Naive thymus-derived CD4-positive, alpha-beta T cell (primary cell): ENCODE data around the gene GRK1. TPM values are rescaled to one million over a fixed set of nuclear protein-coding genes. Genes with fewer than 3 reads are reported as not detected.

Source experiments
- ATAC-seq: fragments of 150-1000 bp; cut with Tn5 transposase; 2 replicates; pipeline ENCODE4 v1.10.0; 2021; ENCODE audit warnings: mild to moderate bottlenecking, moderate library complexity
- CTCF ChIA-PET: fragments of 350-600 bp; sonication (Branson Sonifier 250); formaldehyde crosslinking; loops from one replicate; lab custom pipeline; 2021; ENCODE audit warnings: antibody characterized with exemption; lab: Charles Lee
- POLR2A ChIA-PET: fragments of 350-600 bp; sonication (Branson Sonifier 250); formaldehyde crosslinking; loops from one replicate; lab custom pipeline; 2021; ENCODE audit warnings: antibody characterized with exemption, inconsistent platforms; lab: Charles Lee
- DNase-seq, 9 donors: peaks; one replicate each; pipeline versions ENCODE4 v3.0.0 to v3.0.0-alpha.2; 2020 to 2022; ENCODE audit warnings: mixed read lengths in 1 of 9
- H3K27ac ChIP-seq: one replicate; pipeline ENCODE4 v1.7.0; 2013; ENCODE audit warnings: mild to moderate bottlenecking, low read depth, low read length, moderate library complexity
- H3K27me3 ChIP-seq, 2 donors: one replicate each; pipeline ENCODE4 v1.7.0; 2013; ENCODE audit warnings: low read length in 2 of 2, mild to moderate bottlenecking in 2 of 2, moderate library complexity in 2 of 2; ENCODE audit not compliant: control insufficient read depth in 2 of 2, insufficient read depth in 2 of 2
- H3K36me3 ChIP-seq, 3 experiments: 1 replicate in 2 of 3; 2 replicates in 1 of 3; pipeline ENCODE4 v1.7.0; 2013; ENCODE audit warnings: low read length in 3 of 3, mild to moderate bottlenecking in 3 of 3, moderate library complexity in 1 of 3; ENCODE audit not compliant: insufficient read depth in 3 of 3, control insufficient read depth in 2 of 3
- H3K4me1 ChIP-seq, 2 donors: one replicate each; pipeline ENCODE4 v1.7.0; 2013; ENCODE audit warnings: low read length in 2 of 2, mild to moderate bottlenecking in 2 of 2, moderate library complexity in 1 of 2; ENCODE audit not compliant: control insufficient read depth in 2 of 2, insufficient read depth in 2 of 2
- H3K4me3 ChIP-seq: 2 replicates; pipeline ENCODE4 v1.7.0; 2013; ENCODE audit warnings: mild to moderate bottlenecking, low read length
- H3K9me3 ChIP-seq, 3 experiments: 1 replicate in 2 of 3; 2 replicates in 1 of 3; pipeline ENCODE4 v1.7.0; 2013; ENCODE audit warnings: low read length in 3 of 3; ENCODE audit not compliant: control insufficient read depth in 2 of 3
- H3K27ac Mint-ChIP-seq, 9 donors: one replicate each; pipeline ENCODE4 v1.8.0; 2020 to 2022; ENCODE audit warnings: mixed read lengths in 9 of 9, mild to moderate bottlenecking in 8 of 9, moderate library complexity in 5 of 9, inconsistent platforms in 2 of 9
- H3K27me3 Mint-ChIP-seq, 5 donors: one replicate each; pipeline ENCODE4 v1.8.0; 2021 to 2022; ENCODE audit warnings: mixed read lengths in 5 of 5, mild to moderate bottlenecking in 1 of 5
- H3K36me3 Mint-ChIP-seq, 5 donors: one replicate each; pipeline ENCODE4 v1.8.0; 2020 to 2022; ENCODE audit warnings: mixed read lengths in 5 of 5, mild to moderate bottlenecking in 3 of 5, inconsistent platforms in 1 of 5
- H3K4me1 Mint-ChIP-seq, 7 donors: one replicate each; pipeline ENCODE4 v1.8.0; 2020 to 2022; ENCODE audit warnings: mixed read lengths in 7 of 7, mild to moderate bottlenecking in 3 of 7, inconsistent platforms in 1 of 7
- H3K4me3 Mint-ChIP-seq, 10 donors: one replicate each; pipeline ENCODE4 v1.8.0; 2020 to 2022; ENCODE audit warnings: mild to moderate bottlenecking in 10 of 10, mixed read lengths in 10 of 10, moderate library complexity in 6 of 10, inconsistent platforms in 2 of 10
- H3K9me3 Mint-ChIP-seq, 11 donors: one replicate each; pipeline ENCODE4 v1.8.0; 2020 to 2022; ENCODE audit warnings: mixed read lengths in 11 of 11, mild to moderate bottlenecking in 4 of 11, inconsistent platforms in 1 of 11, moderate library complexity in 1 of 11
- intact Hi-C, 2 donors: fragments of 100-400 bp; cut with micrococcal nuclease; formaldehyde crosslinking; loops; one replicate each; pipeline ENCODE4 v1.15.1; 2023
- polyA plus RNA-seq, 2 donors: library from polyadenylated mRNA; unstranded; fragments of 300-500 nt; fragmentation: Illumina TruSeq; gene quantifications; one replicate each; pipeline ENCODE4 v1.2.3, GENCODE V29; 2021
- total RNA-seq, 6 experiments: library from RNA in 5 of 6; stranded (reverse) in 5 of 6; gene quantifications; 1 replicate in 5 of 6; 2 replicates in 1 of 6; pipeline ENCODE4 v1.2.3 and lab custom pipeline; 2021 to 2026

GRK1 gene
- total and polyA plus RNA-seq, 7 experiments from 2014 or later = not detected

DNA sequence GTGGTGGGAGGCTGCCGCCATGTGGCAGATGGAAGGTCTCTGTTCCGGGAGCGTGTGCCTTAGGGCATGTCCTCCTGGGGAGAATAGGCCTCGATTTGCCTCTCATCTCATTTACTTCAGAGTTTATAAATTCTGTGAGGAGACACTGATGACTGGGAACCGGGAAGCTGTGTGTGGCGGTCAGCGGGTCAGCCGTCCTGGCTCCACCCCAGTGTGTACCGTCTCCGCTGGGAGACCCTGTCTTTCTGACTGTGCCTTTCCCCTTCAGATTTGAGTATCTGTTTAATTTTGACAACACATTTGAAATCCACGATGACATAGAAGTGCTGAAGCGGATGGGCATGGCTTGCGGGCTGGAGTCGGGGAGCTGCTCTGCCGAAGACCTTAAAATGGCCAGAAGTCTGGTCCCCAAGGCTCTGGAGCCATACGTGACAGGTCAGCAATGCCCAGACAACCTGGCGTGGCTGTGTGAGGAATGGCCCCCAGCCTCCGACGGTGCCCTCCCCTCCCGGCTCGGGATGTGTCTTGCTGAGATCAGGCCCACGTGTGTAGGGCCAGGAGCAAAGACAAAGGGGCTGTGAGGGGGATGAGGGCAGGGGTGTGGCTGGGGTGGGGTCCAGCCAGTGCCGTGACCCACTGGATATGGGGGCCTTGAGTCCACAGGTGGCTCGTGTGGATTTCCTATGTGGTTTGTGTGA lies 30.6 kb upstream of the GRK1 start:
- ATAC-seq (no peak), DNase-seq (no peak)
- ChIA-PET CTCF (no interaction called here), POLR2A (interaction anchor here (1.3 kb wide), 1 partner anchor 10 kb away, joined by 4 read pairs; no protein-coding TSS in a partner anchor)
- Histone ChIP-seq H3K36me3 (peaks cover 0 to 24% (median 0%) of the 10 kb centered on the region in 3 experiments), H3K4me1 (peaks cover 0 to 27% of the 10 kb centered on the region in 2 donors), H3K27me3 (no peaks in the 10 kb centered on the region), H3K4me3 (no peak overlapping the region), H3K9me3 (no peaks in the 10 kb centered on the region), H3K27ac (peak overlapping the region; percentile 61)
- Mint-ChIP-seq H3K27me3 (no peaks in the 10 kb centered on the region), H3K9me3 (peaks cover 0 to 3% (median 0%) of the 10 kb centered on the region in 11 donors), H3K4me1 (peaks cover 8 to 49% (median 35%) of the 10 kb centered on the region in 7 donors), H3K36me3 (peaks cover 3 to 66% (median 35%) of the 10 kb centered on the region in 5 donors), H3K4me3 (peak overlapping the region in 3 of 10 donors; percentile 7 to 25 (median 13)), H3K27ac (peak overlapping the region in 8 of 9 donors; percentile 51 to 98 (median 85))
- intact Hi-C loops = no loop called here

DNA sequence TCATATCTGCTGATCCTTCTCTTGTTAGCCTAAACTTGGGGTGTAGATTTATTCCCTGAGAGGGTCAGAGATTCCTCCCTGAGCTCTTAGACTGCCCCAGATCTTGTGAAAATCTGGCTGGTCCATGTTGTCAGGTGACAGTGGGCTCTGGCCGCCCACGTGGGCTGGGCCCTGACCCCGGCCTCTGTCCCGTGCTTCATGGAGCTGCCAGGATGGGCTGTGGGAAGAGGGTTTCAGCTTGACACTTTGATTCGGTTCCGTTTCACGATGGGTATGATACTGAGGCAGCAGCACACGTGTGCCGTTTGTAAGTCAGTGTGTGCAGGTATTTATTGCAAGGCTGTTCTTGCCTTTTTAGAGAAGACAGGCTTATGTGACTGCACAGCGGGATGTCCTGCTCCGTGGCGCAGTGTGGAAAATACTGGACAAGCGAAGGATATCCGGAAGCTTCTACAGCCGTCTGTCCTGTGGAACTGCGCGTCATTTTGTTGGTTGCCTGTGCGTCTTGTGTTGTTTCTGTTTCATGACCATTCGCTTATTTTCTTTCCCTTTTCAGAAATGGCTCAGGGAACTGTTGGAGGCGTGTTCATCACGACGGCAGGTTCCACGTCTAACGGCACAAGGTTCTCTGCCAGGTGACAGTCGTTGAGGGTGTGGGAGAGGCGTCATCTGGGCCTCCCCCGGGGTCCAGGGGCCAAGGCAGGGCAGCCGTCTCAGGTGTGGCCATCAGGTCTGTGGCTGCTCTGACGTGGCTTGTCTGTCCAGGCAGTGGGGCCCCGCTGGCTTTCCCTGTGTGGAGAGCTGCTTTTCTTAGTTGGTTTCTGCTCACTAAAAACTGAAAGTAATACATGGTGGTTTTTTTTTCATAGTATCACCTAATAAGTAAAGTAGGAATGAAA lies 29.5 kb upstream of the GRK1 start:
- Mint-ChIP-seq H3K4me3 (no peak overlapping the region), H3K4me1 (peaks cover 8 to 49% (median 31%) of the 10 kb centered on the region in 7 donors), H3K36me3 (peaks cover 7 to 69% (median 43%) of the 10 kb centered on the region in 5 donors), H3K9me3 (peaks cover 0 to 3% (median 0%) of the 10 kb centered on the region in 11 donors), H3K27me3 (no peaks in the 10 kb centered on the region), H3K27ac (peak overlapping the region in 7 of 9 donors; percentile 42 to 95 (median 81))
- Histone ChIP-seq H3K4me3 (no peak overlapping the region), H3K4me1 (peaks cover 0 to 27% of the 10 kb centered on the region in 2 donors), H3K36me3 (peaks cover 0 to 24% (median 0%) of the 10 kb centered on the region in 3 experiments), H3K27me3 (no peaks in the 10 kb centered on the region), H3K9me3 (no peaks in the 10 kb centered on the region), H3K27ac (no peak overlapping the region)
- ChIA-PET CTCF (no interaction called here), POLR2A (interaction anchor here (0.7 to 1.3 kb wide), 2 partner anchors 9 to 592 kb away, joined by 3 to 4 read pairs; no protein-coding TSS in a partner anchor)
- DNase-seq (no peak), ATAC-seq (no peak)
- intact Hi-C loops = no loop called here

DNA sequence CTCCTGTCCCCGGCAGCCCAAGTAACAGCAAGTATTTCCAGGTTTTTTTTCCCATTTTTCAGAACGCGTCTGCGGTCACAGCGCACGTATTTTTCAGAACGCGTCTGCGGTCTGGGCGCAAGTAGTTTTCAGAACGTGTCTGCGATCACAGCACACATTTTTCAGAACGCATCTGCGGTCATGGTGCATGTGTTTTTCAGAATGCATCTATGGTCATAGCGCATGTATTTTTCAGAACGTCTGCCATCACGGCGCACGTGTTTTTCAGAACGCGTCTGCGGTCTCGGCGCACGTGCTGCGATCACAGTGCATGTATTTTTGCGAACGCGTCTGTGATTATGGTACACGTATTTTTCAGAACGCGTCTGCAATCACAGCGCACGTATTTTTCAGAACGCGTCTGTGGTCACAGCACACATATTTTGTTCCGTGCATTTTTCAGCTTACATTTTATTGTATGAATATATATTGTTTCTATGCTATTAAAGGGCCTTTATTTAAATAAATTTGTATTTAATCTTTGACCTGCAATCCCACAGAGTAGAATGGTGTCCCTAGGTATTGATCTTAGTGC lies 28.8 kb upstream of the GRK1 start:
- no peak overlapping the region for H3K4me3 Mint-ChIP-seq
- no peaks in the 10 kb centered on the region for H3K27me3 Mint-ChIP-seq
- H3K4me3 ChIP-seq = no peak overlapping the region
- ATAC-seq (no peak), DNase-seq (no peak)
- CTCF ChIA-PET = no interaction called here
- H3K4me1 Mint-ChIP-seq = peaks cover 8 to 42% (median 24%) of the 10 kb centered on the region in 7 donors
- no peaks in the 10 kb centered on the region for H3K9me3 ChIP-seq
- H3K4me1 ChIP-seq = peaks cover 0 to 27% of the 10 kb centered on the region in 2 donors
- intact Hi-C loops = no loop called here
- POLR2A ChIA-PET = interaction anchor here (0.7 kb wide), 1 partner anchor 591 kb away, joined by 3 read pairs; no protein-coding TSS in a partner anchor
- H3K27ac Mint-ChIP-seq = peak overlapping the region in 2 of 9 donors; percentile 41 to 43
- H3K36me3 ChIP-seq = peaks cover 0 to 24% (median 0%) of the 10 kb centered on the region in 3 experiments
- H3K36me3 Mint-ChIP-seq = peaks cover 9 to 67% (median 42%) of the 10 kb centered on the region in 5 donors
- no peak overlapping the region for H3K27ac ChIP-seq
- peaks cover 0 to 3% (median 0%) of the 10 kb centered on the region in 11 donors for H3K9me3 Mint-ChIP-seq
- no peaks in the 10 kb centered on the region for H3K27me3 ChIP-seq

DNA sequence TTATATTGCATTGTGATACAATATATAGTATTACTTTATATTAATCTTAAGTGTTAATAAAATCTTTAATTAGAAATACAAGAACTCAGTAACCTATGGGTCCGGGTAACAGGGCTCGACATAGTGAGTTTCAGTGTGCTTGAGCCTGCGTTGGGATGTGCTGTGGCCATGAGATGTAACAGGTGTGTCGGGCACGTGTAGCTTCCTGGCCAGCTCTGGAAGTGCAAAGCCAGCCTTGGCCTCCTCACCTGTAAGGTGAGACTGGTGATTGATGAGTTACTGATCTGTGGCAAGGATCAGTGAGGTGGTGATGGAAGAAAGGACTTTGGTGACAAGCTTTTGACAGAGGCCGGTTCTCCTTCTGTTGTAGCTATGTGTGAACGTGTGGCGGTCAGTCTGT lies 28.2 kb upstream of the GRK1 start:
- ATAC-seq = no peak
- peaks cover 9 to 67% (median 42%) of the 10 kb centered on the region in 5 donors for H3K36me3 Mint-ChIP-seq
- POLR2A ChIA-PET = no interaction called here

DNA sequence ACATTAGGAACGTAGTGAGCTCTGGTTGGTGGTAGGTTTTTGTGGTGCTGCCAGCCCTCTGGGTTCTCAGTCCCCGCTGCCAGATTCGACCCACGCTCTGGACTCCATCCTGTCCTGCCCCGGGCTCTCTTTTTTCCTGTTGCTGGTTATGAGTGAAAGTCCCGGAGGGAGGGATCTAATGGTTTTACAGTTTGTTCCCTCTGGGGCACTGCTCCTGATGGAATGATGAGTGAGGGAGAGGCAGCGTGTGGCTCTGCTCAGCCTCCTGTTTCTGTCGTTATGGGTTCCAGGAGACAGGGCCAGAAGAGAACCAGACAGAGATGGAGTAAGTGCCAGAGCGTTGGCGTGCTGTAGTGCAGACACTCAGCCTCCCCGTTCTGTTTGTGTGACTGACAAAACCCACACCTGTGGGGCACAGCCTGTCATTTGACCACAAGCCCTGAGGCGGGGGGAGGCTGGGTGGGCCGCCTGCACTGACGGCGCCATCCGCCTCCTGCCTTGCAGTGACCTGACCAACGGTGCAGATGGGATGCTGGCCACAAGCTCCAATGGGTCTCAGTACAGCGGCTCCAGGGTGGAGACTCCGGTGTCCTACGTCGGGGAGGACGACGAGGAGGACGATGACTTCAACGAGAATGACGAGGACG lies 27.3 kb upstream of the GRK1 start:
- Mint-ChIP-seq H3K36me3 (peaks cover 9 to 58% (median 38%) of the 10 kb centered on the region in 5 donors), H3K27me3 (no peaks in the 10 kb centered on the region), H3K4me1 (peaks cover 0 to 27% (median 11%) of the 10 kb centered on the region in 7 donors), H3K4me3 (no peak overlapping the region), H3K27ac (peak overlapping the region in 1 of 9 donors; percentile 25), H3K9me3 (peaks cover 0 to under 1% (median 0%) of the 10 kb centered on the region in 11 donors)
- DNase-seq = peak in 1 of 9 donors; percentile 7
- Histone ChIP-seq H3K27ac (no peak overlapping the region), H3K4me3 (no peak overlapping the region), H3K4me1 (peaks cover 0 to 15% of the 10 kb centered on the region in 2 donors), H3K9me3 (no peaks in the 10 kb centered on the region), H3K27me3 (no peaks in the 10 kb centered on the region), H3K36me3 (peaks cover 0 to 24% (median 0%) of the 10 kb centered on the region in 3 experiments)
- CTCF ChIA-PET = interaction anchor here (1.1 kb wide), 1 partner anchor 10 kb away, joined by 4 read pairs; no protein-coding TSS in a partner anchor
- intact Hi-C loops = no loop called here
- no peak for ATAC-seq
- POLR2A ChIA-PET = no interaction called here

More for the DNA sequence above, 28.2 kb upstream of the GRK1 start:
- Histone ChIP-seq H3K4me3 (no peak overlapping the region), H3K27me3 (no peaks in the 10 kb centered on the region), H3K27ac (no peak overlapping the region), H3K36me3 (peaks cover 0 to 24% (median 0%) of the 10 kb centered on the region in 3 experiments), H3K9me3 (no peaks in the 10 kb centered on the region), H3K4me1 (peaks cover 0 to 21% of the 10 kb centered on the region in 2 donors)
- H3K4me1 Mint-ChIP-seq = peaks cover 7 to 37% (median 20%) of the 10 kb centered on the region in 7 donors
- CTCF ChIA-PET = interaction anchor here (1.1 kb wide), 1 partner anchor 9 kb away, joined by 4 read pairs; no protein-coding TSS in a partner anchor
- intact Hi-C loops = no loop called here
- H3K27me3 Mint-ChIP-seq = no peaks in the 10 kb centered on the region
- H3K27ac Mint-ChIP-seq = peak overlapping the region in 4 of 9 donors; percentile 41 to 79 (median 54)
- no peak for DNase-seq
- no peak overlapping the region for H3K4me3 Mint-ChIP-seq
- H3K9me3 Mint-ChIP-seq = peaks cover 0 to 3% (median 0%) of the 10 kb centered on the region in 11 donors
